H9 (cell line): ENCODE measurements around the gene CYP39A1. TPM values are rescaled to one million over a fixed set of nuclear protein-coding genes. Genes with fewer than 3 reads are reported as not detected.

Experiments used
- DNase-seq: peaks from one replicate; pipeline ENCODE4 v3.0.0-alpha.2; 2017
- H2AFZ ChIP-seq: one replicate; pipeline ENCODE4 v1.6.1; 2013; ENCODE audit warnings: mild to moderate bottlenecking, low read length, control low read depth, moderate library complexity
- H2AK5ac ChIP-seq: 2 replicates; pipeline ENCODE4 v1.6.1; 2013; ENCODE audit warnings: low read length, control low read depth, mixed read lengths; ENCODE audit not compliant: insufficient read length
- H2BK120ac ChIP-seq: one replicate; pipeline ENCODE4 v1.6.1; 2013; ENCODE audit warnings: low read depth, mild to moderate bottlenecking, low read length, control low read depth, inconsistent platforms; ENCODE audit not compliant: poor library complexity, severe bottlenecking
- H2BK12ac ChIP-seq: 2 replicates; pipeline ENCODE4 v1.6.1; 2013; ENCODE audit warnings: low read length, control low read depth, mixed read lengths, low read depth; ENCODE audit not compliant: insufficient read length
- H2BK15ac ChIP-seq: 2 replicates; pipeline ENCODE4 v1.6.1; 2013; ENCODE audit warnings: low read depth, low read length, control low read depth
- H2BK20ac ChIP-seq: one replicate; pipeline ENCODE4 v1.6.1; 2013; ENCODE audit warnings: low read depth, mild to moderate bottlenecking, low read length, control low read depth, inconsistent platforms; ENCODE audit not compliant: poor library complexity, severe bottlenecking
- H2BK5ac ChIP-seq: 2 replicates; pipeline ENCODE4 v1.6.1; 2013; ENCODE audit warnings: low read length, control low read depth, mixed read lengths; ENCODE audit not compliant: insufficient read length
- H3K14ac ChIP-seq: 2 replicates; pipeline ENCODE4 v1.6.1; 2013; ENCODE audit warnings: low read length, control low read depth; ENCODE audit not compliant: insufficient read depth
- H3K18ac ChIP-seq: 2 replicates; pipeline ENCODE4 v1.6.1; 2013; ENCODE audit warnings: low read depth, mild to moderate bottlenecking, mixed read lengths, low read length, control low read depth; ENCODE audit not compliant: insufficient read length
- H3K23ac ChIP-seq: 2 replicates; pipeline ENCODE4 v1.6.1; 2013; ENCODE audit warnings: low read length, control low read depth, mixed read lengths, low read depth; ENCODE audit not compliant: insufficient read length
- H3K23me2 ChIP-seq: 2 replicates; pipeline ENCODE4 v1.6.1; 2013; ENCODE audit warnings: low read depth, mild to moderate bottlenecking, mixed read lengths, low read length, control low read depth; ENCODE audit not compliant: insufficient read length, poor library complexity, severe bottlenecking
- H3K27ac ChIP-seq: 2 replicates; pipeline ENCODE4 v1.5.1; 2013; ENCODE audit warnings: low read length, control low read depth, mixed read lengths, low read depth; ENCODE audit not compliant: insufficient read length
- H3K27me3 ChIP-seq: 2 replicates; pipeline ENCODE4 v1.6.1; 2013; ENCODE audit warnings: low read length, control low read depth, inconsistent platforms; ENCODE audit not compliant: insufficient read depth
- H3K4ac ChIP-seq: 2 replicates; pipeline ENCODE4 v1.6.1; 2013; ENCODE audit warnings: low read depth, mild to moderate bottlenecking, control low read depth, inconsistent platforms, low read length, moderate library complexity
- H3K4me1 ChIP-seq: 2 replicates; pipeline ENCODE4 v1.6.1; 2013; ENCODE audit warnings: low read length, control low read depth, inconsistent platforms; ENCODE audit not compliant: insufficient read depth
- H3K4me2 ChIP-seq: 2 replicates; pipeline ENCODE4 v1.6.1; 2013; ENCODE audit warnings: low read length, control low read depth, mixed read lengths; ENCODE audit not compliant: insufficient read length, insufficient read depth
- H3K56ac ChIP-seq: 2 replicates; pipeline ENCODE4 v1.6.1; 2013; ENCODE audit warnings: low read depth, mild to moderate bottlenecking, mixed read lengths, low read length, control low read depth; ENCODE audit not compliant: insufficient read length
- H3K79me1 ChIP-seq: 2 replicates; pipeline ENCODE4 v1.6.1; 2013; ENCODE audit warnings: low read depth, mild to moderate bottlenecking, moderate library complexity, low read length, control low read depth, inconsistent platforms; ENCODE audit not compliant: insufficient read depth, poor library complexity, severe bottlenecking
- H3K79me2 ChIP-seq: 2 replicates; pipeline ENCODE4 v1.6.1; 2013; ENCODE audit warnings: low read length, control low read depth, inconsistent platforms; ENCODE audit not compliant: insufficient read depth
- H3K9ac ChIP-seq: 2 replicates; pipeline ENCODE4 v1.6.1; 2013; ENCODE audit warnings: low read length, control low read depth, mixed read lengths; ENCODE audit not compliant: insufficient read length; ENCODE audit errors: extremely low read depth
- H3K9me3 ChIP-seq: one replicate; pipeline ENCODE4 v1.6.1; 2013; ENCODE audit warnings: low read depth, low read length, inconsistent platforms; ENCODE audit not compliant: control insufficient read depth
- H3T11ph ChIP-seq: one replicate; pipeline ENCODE4 v1.6.1; 2013; ENCODE audit warnings: mild to moderate bottlenecking, low read length, control low read depth, inconsistent platforms
- H4K20me1 ChIP-seq: one replicate; pipeline ENCODE4 v1.6.1; 2013; ENCODE audit not compliant: control insufficient read depth, insufficient read length, insufficient read depth
- H4K5ac ChIP-seq: 2 replicates; pipeline ENCODE4 v1.6.1; 2013; ENCODE audit warnings: low read depth, mild to moderate bottlenecking, mixed read lengths, low read length, control low read depth; ENCODE audit not compliant: insufficient read length
- H4K8ac ChIP-seq: replicated peaks from 2 replicates; pipeline ENCODE4 v1.6.1; 2013; ENCODE audit warnings: low read length, control low read depth, mixed read lengths, low read depth; ENCODE audit not compliant: insufficient read length
- H4K91ac ChIP-seq: 2 replicates; pipeline ENCODE4 v1.6.1; 2013; ENCODE audit warnings: low read depth, mild to moderate bottlenecking, moderate library complexity, mixed read lengths, low read length, control low read depth; ENCODE audit not compliant: insufficient read length
- H3K27ac Mint-ChIP-seq, 3 experiments: 2 replicates in 2 of 3; 3 replicates in 1 of 3; pipeline ENCODE4 v1.8.0; 2020 to 2021; ENCODE audit warnings: mixed read lengths in 3 of 3, mild to moderate bottlenecking in 1 of 3, moderate library complexity in 1 of 3
- H3K27me3 Mint-ChIP-seq: 2 replicates; pipeline ENCODE4 v1.8.0; 2021; ENCODE audit warnings: low read depth, mild to moderate bottlenecking, moderate library complexity, mixed read lengths
- H3K36me3 Mint-ChIP-seq, 3 experiments: 2 replicates in 2 of 3; 3 replicates in 1 of 3; pipeline ENCODE4 v1.8.0; 2020 to 2021; ENCODE audit warnings: low read depth in 3 of 3, mixed read lengths in 3 of 3; ENCODE audit not compliant: insufficient read depth in 1 of 3
- H3K4me1 Mint-ChIP-seq, 2 experiments: 2 replicates each; pipeline ENCODE4 v1.8.0; 2020; ENCODE audit warnings: mixed read lengths in 2 of 2
- H3K4me3 Mint-ChIP-seq, 2 experiments: 2 replicates in 1 of 2; 3 replicates in 1 of 2; pipeline ENCODE4 v1.8.0; 2020 to 2021; ENCODE audit warnings: mild to moderate bottlenecking in 2 of 2, mixed read lengths in 2 of 2, moderate library complexity in 1 of 2
- H3K9me3 Mint-ChIP-seq, 2 experiments: 2 replicates in 1 of 2; 3 replicates in 1 of 2; pipeline ENCODE4 v1.8.0; 2020; ENCODE audit warnings: mild to moderate bottlenecking in 2 of 2, mixed read lengths in 2 of 2, moderate library complexity in 1 of 2
- WGBS: extraction: QIAGEN DNeasy Blood & Tissue Kit; methylation state at CpG from one replicate; pipeline ENCODE4 v1.1.7; 2013; ENCODE audit warnings: missing lambda C conversion rate, low lambda C conversion rate, mixed read lengths; ENCODE audit not compliant: insufficient read length; ENCODE audit errors: extremely low coverage; 5-methylcytosine and 5-hydroxymethylcytosine counted together
- total RNA-seq: library from RNA; stranded (reverse); gene quantifications from 2 replicates; pipeline ENCODE4 v1.2.1, GENCODE V29; 2021
- TF ChIP-seq, protein P1 (sequence below): fragments of 200-600 bp; sonication (generic); conservative IDR thresholded peaks from 3 replicates; pipeline ENCODE4 v1.8.0; 2021; ENCODE audit warnings: antibody characterized with exemption, mild to moderate bottlenecking

The CYP39A1 gene
- total RNA-seq, 1 experiment from 2014 or later: 0.50 TPM

- no CpG with 5 or more reads among the region's 7 CpGs for WGBS
- H3K4me2 ChIP-seq: no peak overlapping the region
- no peak overlapping the region for H2AFZ ChIP-seq
- no peak overlapping the region for H2BK15ac ChIP-seq
- no peak overlapping the region for H3T11ph ChIP-seq
- no peak overlapping the region for H2BK12ac ChIP-seq
- no peak overlapping the region for H3K27ac Mint-ChIP-seq
- no peak overlapping the region for H4K91ac ChIP-seq
- no peak overlapping the region for H3K56ac ChIP-seq
- no peaks in the 10 kb centered on the region for H3K9me3 Mint-ChIP-seq
- no peak overlapping the region for H2AK5ac ChIP-seq
- H3K4me1 Mint-ChIP-seq: no peaks in the 10 kb centered on the region
- TF ChIP-seq, protein P1, sequence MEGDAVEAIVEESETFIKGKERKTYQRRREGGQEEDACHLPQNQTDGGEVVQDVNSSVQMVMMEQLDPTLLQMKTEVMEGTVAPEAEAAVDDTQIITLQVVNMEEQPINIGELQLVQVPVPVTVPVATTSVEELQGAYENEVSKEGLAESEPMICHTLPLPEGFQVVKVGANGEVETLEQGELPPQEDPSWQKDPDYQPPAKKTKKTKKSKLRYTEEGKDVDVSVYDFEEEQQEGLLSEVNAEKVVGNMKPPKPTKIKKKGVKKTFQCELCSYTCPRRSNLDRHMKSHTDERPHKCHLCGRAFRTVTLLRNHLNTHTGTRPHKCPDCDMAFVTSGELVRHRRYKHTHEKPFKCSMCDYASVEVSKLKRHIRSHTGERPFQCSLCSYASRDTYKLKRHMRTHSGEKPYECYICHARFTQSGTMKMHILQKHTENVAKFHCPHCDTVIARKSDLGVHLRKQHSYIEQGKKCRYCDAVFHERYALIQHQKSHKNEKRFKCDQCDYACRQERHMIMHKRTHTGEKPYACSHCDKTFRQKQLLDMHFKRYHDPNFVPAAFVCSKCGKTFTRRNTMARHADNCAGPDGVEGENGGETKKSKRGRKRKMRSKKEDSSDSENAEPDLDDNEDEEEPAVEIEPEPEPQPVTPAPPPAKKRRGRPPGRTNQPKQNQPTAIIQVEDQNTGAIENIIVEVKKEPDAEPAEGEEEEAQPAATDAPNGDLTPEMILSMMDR: no peak
- H3K14ac ChIP-seq: no peak overlapping the region
- H3K23me2 ChIP-seq: no peaks in the 10 kb centered on the region
- H4K5ac ChIP-seq: no peak overlapping the region
- no peaks in the 10 kb centered on the region for H3K4me1 ChIP-seq
- no peak overlapping the region for H2BK5ac ChIP-seq
- no peak overlapping the region for H3K9ac ChIP-seq
- no peaks in the 10 kb centered on the region for H3K79me2 ChIP-seq
- H3K23ac ChIP-seq: no peak overlapping the region
- H3K27me3 ChIP-seq: no peaks in the 10 kb centered on the region
- H3K27me3 Mint-ChIP-seq: 0 out of 2 replicates have a peak, but pooled peaks cover 2% of the 10 kb centered on the region
- no peak overlapping the region for H4K8ac ChIP-seq
- no peak overlapping the region for H3K4ac ChIP-seq
- no peak overlapping the region for H3K27ac ChIP-seq
- H3K4me3 Mint-ChIP-seq: no peak overlapping the region
- H3K9me3 ChIP-seq: no peaks in the 10 kb centered on the region
- H3K79me1 ChIP-seq: no peaks in the 10 kb centered on the region
- H3K36me3 Mint-ChIP-seq: no peaks in the 10 kb centered on the region
- no peak overlapping the region for H2BK20ac ChIP-seq
- DNase-seq: no peak
- H2BK120ac ChIP-seq: no peak overlapping the region
- no peak overlapping the region for H3K18ac ChIP-seq
- H4K20me1 ChIP-seq: no peaks in the 10 kb centered on the region
These were observed 141.3 kb downstream of the CYP39A1 start for GRCh38 chr6:46511320-46511719.
